Body of pancreas (tissue), 4 donors: ENCODE data around the gene UGGT2. TPM values are rescaled to one million over a fixed set of nuclear protein-coding genes. Genes with fewer than 3 reads are reported as not detected.

Experiments used
- ATAC-seq: fragments of 150-250 bp; one replicate; pipeline ENCODE4 v1.9.1; 2016
- DNase-seq, 4 donors: peaks; one replicate each; pipeline ENCODE4 v3.0.0-alpha.2; 2019
- H3K27ac ChIP-seq, 4 donors: fragments of 200-600 bp; sonication (generic); 1 replicate in 3 of 4; 2 replicates in 1 of 4; pipeline versions ENCODE4 v1.5.1 to v1.6.1; 2016 to 2019; ENCODE audit warnings: mild to moderate bottlenecking in 1 of 4, mixed read lengths in 1 of 4, moderate library complexity in 1 of 4
- H3K27me3 ChIP-seq, 2 donors: fragments of 200-600 bp; sonication (generic); one replicate each; pipeline ENCODE4 v1.6.0; 2016; ENCODE audit warnings: mild to moderate bottlenecking in 1 of 2
- H3K36me3 ChIP-seq, 2 donors: fragments of 200-600 bp; sonication (generic); replicated peaks in 1 of 2; 2 replicates each; pipeline ENCODE4 v1.5.1; 2016; ENCODE audit warnings: low read depth in 2 of 2; ENCODE audit not compliant: insufficient read depth in 1 of 2
- H3K4me1 ChIP-seq: fragments of 200-600 bp; sonication (generic); one replicate; pipeline ENCODE4 v1.6.0; 2016
- H3K4me3 ChIP-seq, 2 donors: fragments of 200-600 bp; sonication (generic); 1 replicate in 1 of 2; 2 replicates in 1 of 2; pipeline ENCODE4 v1.5.1; 2016 to 2019
- H3K9me3 ChIP-seq, 3 donors: fragments of 200-600 bp; sonication (generic); 1 replicate in 2 of 3; 2 replicates in 1 of 3; pipeline ENCODE4 v1.5.1; 2016
- POLR2A ChIP-seq, 3 donors: fragments of 450-650 bp; IDR thresholded peaks; one replicate each; pipeline ENCODE4 v1.6.1; 2016; ENCODE audit warnings: antibody characterized with exemption in 3 of 3, mild to moderate bottlenecking in 2 of 3
- WGBS, 2 donors: methylation state at CpG; one replicate each; pipeline ENCODE4 v1.1.5; 2017; 5-methylcytosine and 5-hydroxymethylcytosine counted together
- intact Hi-C: fragments of 100-400 bp; cut with DNase I; formaldehyde crosslinking; loops from one replicate; pipeline ENCODE4 v1.15.1; 2023
- total RNA-seq, 2 donors: library from RNA; depleted of rRNA; stranded (reverse); fragments of >200 nt; gene quantifications; one replicate each; pipeline ENCODE4 v1.1.0, GENCODE V29; 2016
- TF ChIP-seq, protein P1 (sequence below), 7 experiments: fragments of 450-650 bp in 4 of 7; fragments of 200-600 bp in 3 of 7; sonication (generic) in 3 of 7; IDR thresholded peaks; one replicate each; pipeline ENCODE4 v1.5.1; 2016 to 2019; ENCODE audit warnings: antibody characterized with exemption in 7 of 7

The UGGT2 gene
- total RNA-seq, 2 donors from 2014 or later = 49.8 TPM

DNA sequence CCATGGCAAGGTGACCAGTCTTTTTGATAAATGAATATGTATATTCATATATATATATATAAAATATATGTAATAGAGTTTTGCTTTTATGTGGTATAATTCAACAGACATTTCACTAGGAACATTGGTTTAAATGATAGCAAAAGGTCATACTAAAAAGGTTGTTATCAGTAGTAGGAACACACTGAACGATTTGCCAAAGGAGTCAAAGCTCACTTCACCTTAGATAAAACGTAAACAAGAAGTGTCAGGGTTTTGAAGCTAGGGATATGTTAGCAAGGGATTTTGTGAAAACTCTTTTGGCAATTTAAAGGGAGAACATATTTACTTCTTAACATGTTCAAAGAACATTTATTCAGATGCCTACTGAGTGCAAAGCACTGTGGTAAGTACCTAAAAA lies 28.7 kb upstream of the UGGT2 start:
- Histone ChIP-seq H3K4me3 (no peak overlapping the region), H3K9me3 (no peaks in the 10 kb centered on the region), H3K27ac (no peak overlapping the region), H3K27me3 (no peaks in the 10 kb centered on the region), H3K4me1 (no peaks in the 10 kb centered on the region), H3K36me3 (no peaks in the 10 kb centered on the region)
- ATAC-seq = no peak
- intact Hi-C loops = no loop called here
- TF ChIP-seq, protein P1, sequence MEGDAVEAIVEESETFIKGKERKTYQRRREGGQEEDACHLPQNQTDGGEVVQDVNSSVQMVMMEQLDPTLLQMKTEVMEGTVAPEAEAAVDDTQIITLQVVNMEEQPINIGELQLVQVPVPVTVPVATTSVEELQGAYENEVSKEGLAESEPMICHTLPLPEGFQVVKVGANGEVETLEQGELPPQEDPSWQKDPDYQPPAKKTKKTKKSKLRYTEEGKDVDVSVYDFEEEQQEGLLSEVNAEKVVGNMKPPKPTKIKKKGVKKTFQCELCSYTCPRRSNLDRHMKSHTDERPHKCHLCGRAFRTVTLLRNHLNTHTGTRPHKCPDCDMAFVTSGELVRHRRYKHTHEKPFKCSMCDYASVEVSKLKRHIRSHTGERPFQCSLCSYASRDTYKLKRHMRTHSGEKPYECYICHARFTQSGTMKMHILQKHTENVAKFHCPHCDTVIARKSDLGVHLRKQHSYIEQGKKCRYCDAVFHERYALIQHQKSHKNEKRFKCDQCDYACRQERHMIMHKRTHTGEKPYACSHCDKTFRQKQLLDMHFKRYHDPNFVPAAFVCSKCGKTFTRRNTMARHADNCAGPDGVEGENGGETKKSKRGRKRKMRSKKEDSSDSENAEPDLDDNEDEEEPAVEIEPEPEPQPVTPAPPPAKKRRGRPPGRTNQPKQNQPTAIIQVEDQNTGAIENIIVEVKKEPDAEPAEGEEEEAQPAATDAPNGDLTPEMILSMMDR (IDR thresholded peaks at IDR 0.05) = no peak
- no peak for TF ChIP-seq POLR2A (IDR thresholded peaks at IDR 0.05)
- DNase-seq = no peak
- WGBS, 2 donors = 18 to 21% methylated on average over 2 of the region's 2 CpGs

DNA sequence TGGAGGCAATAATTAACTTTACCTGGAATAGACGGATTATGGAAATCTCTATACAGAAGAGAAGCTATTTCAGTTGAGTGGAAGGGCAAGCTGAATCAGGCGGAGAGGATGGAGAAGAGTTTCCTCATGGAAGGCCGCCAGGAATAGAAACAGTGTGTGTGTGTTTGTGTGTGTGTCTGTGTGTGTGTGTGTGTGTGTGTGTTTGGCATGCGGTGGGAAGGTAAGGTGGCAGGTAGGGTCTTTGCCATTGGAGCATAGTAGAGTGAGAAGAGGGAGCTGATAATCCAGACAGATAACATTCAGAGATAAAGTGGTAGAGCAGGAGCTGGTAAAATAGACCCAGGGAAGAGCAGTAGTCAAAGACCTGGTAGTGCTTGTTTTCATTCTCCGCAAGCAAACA lies 27.5 kb upstream of the UGGT2 start:
- 91 to 92% methylated on average over 5 of the region's 5 CpGs for WGBS, 2 donors

DNA sequence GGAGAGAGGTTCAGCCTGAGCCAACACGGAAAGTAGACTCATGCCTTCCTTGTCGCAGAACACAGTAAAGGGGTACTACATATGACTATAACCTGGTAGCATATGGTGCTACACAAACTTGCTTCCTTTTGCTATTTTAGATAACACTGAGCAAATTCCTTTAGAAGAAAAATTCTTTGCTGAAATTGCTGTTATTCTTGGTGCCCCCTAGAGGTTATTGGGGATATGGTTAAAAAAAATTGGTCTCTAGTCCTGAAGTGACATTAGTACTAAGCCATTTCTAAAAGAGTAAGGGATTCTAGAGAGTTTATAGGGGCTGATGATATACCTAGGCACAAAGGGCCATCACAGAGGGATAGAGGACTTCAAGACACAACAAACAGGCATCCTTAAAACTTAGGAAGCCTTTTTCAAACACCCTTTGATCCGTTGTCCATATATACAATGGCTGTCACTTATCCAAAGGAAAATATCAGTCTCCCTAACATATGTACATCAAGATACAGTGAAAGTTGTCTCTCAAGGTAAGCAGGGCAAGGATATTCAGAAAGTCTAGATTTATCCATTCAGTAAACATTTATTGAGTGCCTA lies 22.8 kb upstream of the UGGT2 start:
- 57 to 60% methylated on average over 3 of the region's 3 CpGs for WGBS, 2 donors

More for the DNA sequence above, 27.5 kb upstream of the UGGT2 start:
- Histone ChIP-seq H3K9me3 (no peaks in the 10 kb centered on the region), H3K27me3 (no peaks in the 10 kb centered on the region), H3K4me1 (no peaks in the 10 kb centered on the region), H3K27ac (no peak overlapping the region), H3K36me3 (no peaks in the 10 kb centered on the region), H3K4me3 (no peak overlapping the region)
- no peak for ATAC-seq
- DNase-seq = no peak
- no peak for TF ChIP-seq POLR2A (IDR thresholded peaks at IDR 0.05)
- TF ChIP-seq, protein P1 (IDR thresholded peaks at IDR 0.05) = no peak
- intact Hi-C loops = no loop called here

DNA sequence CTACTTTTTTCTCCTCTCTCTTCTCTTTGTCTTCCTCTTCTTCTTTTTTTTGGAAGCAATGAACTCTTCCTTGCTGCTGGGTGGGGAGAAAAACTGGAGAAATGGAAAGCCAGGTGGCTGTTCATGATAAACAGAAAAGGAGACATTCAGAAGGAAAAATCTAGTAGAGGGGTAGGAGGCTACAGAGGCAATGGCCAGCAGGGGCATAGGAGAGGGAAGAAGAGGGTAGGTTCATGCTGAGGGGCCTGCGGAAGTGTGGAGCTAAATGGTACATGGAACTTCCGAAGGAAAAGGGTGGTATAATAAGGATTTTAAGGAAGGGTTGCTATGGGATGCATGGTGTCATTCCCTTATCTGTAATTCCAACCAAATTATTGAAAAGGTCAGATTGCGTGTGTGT lies 19.2 kb upstream of the UGGT2 start:
- no peaks in the 10 kb centered on the region for H3K36me3 ChIP-seq
- intact Hi-C loops = no loop called here
- H3K9me3 ChIP-seq = no peaks in the 10 kb centered on the region
- H3K4me1 ChIP-seq = no peaks in the 10 kb centered on the region
- H3K27me3 ChIP-seq = no peaks in the 10 kb centered on the region
- no peak overlapping the region for H3K27ac ChIP-seq
- DNase-seq (no peak), ATAC-seq (no peak)
- 75 to 78% methylated on average over 3 of the region's 3 CpGs for WGBS, 2 donors
- TF ChIP-seq POLR2A (IDR thresholded peaks at IDR 0.05) = no peak
- TF ChIP-seq, protein P1 (IDR thresholded peaks at IDR 0.05) = no peak
- H3K4me3 ChIP-seq = no peak overlapping the region

More for the DNA sequence above, 22.8 kb upstream of the UGGT2 start:
- DNase-seq = no peak
- peak; percentile 77 for ATAC-seq
- Histone ChIP-seq H3K27ac (no peak overlapping the region), H3K4me3 (no peak overlapping the region), H3K27me3 (no peaks in the 10 kb centered on the region), H3K36me3 (no peaks in the 10 kb centered on the region), H3K9me3 (no peaks in the 10 kb centered on the region), H3K4me1 (no peaks in the 10 kb centered on the region)
- TF ChIP-seq, protein P1 (IDR thresholded peaks at IDR 0.05) = peak; percentile 47 to 72 (median 65)
- TF ChIP-seq POLR2A (IDR thresholded peaks at IDR 0.05) = no peak
- intact Hi-C loops = no loop called here

DNA sequence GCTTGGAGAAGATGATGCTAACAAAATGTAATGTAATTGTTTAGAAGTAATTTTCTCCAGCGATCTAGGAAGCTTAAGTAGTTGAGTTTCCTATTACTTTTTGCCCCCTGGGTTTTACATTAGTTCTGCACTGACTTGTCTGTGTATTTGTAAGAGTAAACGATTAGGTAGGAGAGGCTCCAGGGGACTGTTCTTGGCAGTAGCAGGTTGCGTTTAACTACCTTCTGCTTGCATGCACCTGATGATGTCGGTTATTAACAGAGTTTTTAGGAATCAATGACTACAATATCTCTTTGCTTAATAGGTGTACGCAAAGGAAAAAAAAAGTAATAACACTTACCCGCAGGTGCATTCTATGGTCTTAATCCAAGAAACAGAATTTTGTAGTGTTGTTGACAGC lies 18.3 kb upstream of the UGGT2 start:
- WGBS, 2 donors = 55 to 61% methylated on average over 6 of the region's 6 CpGs
- no peaks in the 10 kb centered on the region for H3K9me3 ChIP-seq
- no peak overlapping the region for H3K27ac ChIP-seq
- no peak overlapping the region for H3K4me3 ChIP-seq
- no peaks in the 10 kb centered on the region for H3K4me1 ChIP-seq
- no peaks in the 10 kb centered on the region for H3K36me3 ChIP-seq
- DNase-seq = no peak
- intact Hi-C loops = no loop called here
- no peak for ATAC-seq
- TF ChIP-seq, protein P1 (IDR thresholded peaks at IDR 0.05) = no peak
- H3K27me3 ChIP-seq = no peaks in the 10 kb centered on the region
